CD14-positive monocyte (primary cell): Measurements from ENCODE around the gene TSHR. TPM values are rescaled to one million over a fixed set of nuclear protein-coding genes. Genes with fewer than 3 reads are reported as not detected.

Source experiments
- DNase-seq, 3 donors: peaks; one replicate each; pipeline ENCODE4 v3.0.0-alpha.2; 2011 to 2022
- H2AFZ ChIP-seq: 2 replicates; pipeline ENCODE4 v1.6.0; 2012; ENCODE audit warnings: mild to moderate bottlenecking, low read depth, low read length, inconsistent platforms; ENCODE audit not compliant: insufficient read depth, poor library complexity, severe bottlenecking
- H3K27ac ChIP-seq, 2 donors: 1 replicate in 1 of 2; 2 replicates in 1 of 2; pipeline ENCODE4 v1.5.1; 2012 to 2013; ENCODE audit warnings: low read length in 2 of 2, control low read depth in 1 of 2, inconsistent platforms in 1 of 2, low read depth in 1 of 2, mild to moderate bottlenecking in 1 of 2
- H3K27me3 ChIP-seq, 2 donors: one replicate each; pipeline versions ENCODE4 v1.6.0 to v1.6.1; 2011 to 2013; ENCODE audit warnings: low read length in 2 of 2; ENCODE audit not compliant: control insufficient read depth in 2 of 2, insufficient read depth in 2 of 2
- H3K36me3 ChIP-seq, 2 donors: replicated peaks in 1 of 2; 1 replicate in 1 of 2; 2 replicates in 1 of 2; pipeline versions ENCODE4 v1.5.1 to v1.6.1; 2012 to 2013; ENCODE audit warnings: low read length in 2 of 2, control low read depth in 1 of 2, inconsistent platforms in 1 of 2, mild to moderate bottlenecking in 1 of 2; ENCODE audit not compliant: insufficient read depth in 2 of 2, control insufficient read depth in 1 of 2
- H3K4me1 ChIP-seq, 2 donors: 1 replicate in 1 of 2; 2 replicates in 1 of 2; pipeline versions ENCODE4 v1.5.1 to v1.6.1; 2012 to 2013; ENCODE audit warnings: low read length in 2 of 2, control low read depth in 1 of 2, inconsistent platforms in 1 of 2, mild to moderate bottlenecking in 1 of 2, moderate library complexity in 1 of 2; ENCODE audit not compliant: insufficient read depth in 2 of 2, control insufficient read depth in 1 of 2
- H3K4me2 ChIP-seq: replicated peaks from 2 replicates; pipeline ENCODE3; 2012; ENCODE audit warnings: low read length, moderate library complexity, mild to moderate bottlenecking; ENCODE audit not compliant: poor library complexity, severe bottlenecking; ENCODE audit errors: extremely low read depth
- H3K4me3 ChIP-seq, 3 experiments: fragments of 200-600 bp in 1 of 3; sonication (generic) in 1 of 3; replicated peaks in 1 of 3; 1 replicate in 2 of 3; 2 replicates in 1 of 3; pipeline ENCODE4 v1.5.1; 2011 to 2013; ENCODE audit warnings: low read length in 3 of 3, mild to moderate bottlenecking in 3 of 3, control low read depth in 2 of 3, low read depth in 2 of 3, inconsistent platforms in 1 of 3, moderate library complexity in 1 of 3
- H3K79me2 ChIP-seq: 2 replicates; pipeline ENCODE4 v1.6.0; 2012; ENCODE audit warnings: mild to moderate bottlenecking, control low read depth, inconsistent platforms, low read length, moderate library complexity; ENCODE audit not compliant: insufficient read depth
- H3K9ac ChIP-seq: 2 replicates; pipeline ENCODE4 v1.6.0; 2017; ENCODE audit warnings: low read length, mild to moderate bottlenecking; ENCODE audit not compliant: insufficient read depth, poor library complexity, severe bottlenecking
- H3K9me3 ChIP-seq, 2 donors: replicated peaks in 1 of 2; 1 replicate in 1 of 2; 2 replicates in 1 of 2; pipeline versions ENCODE4 v1.5.1 to v1.6.1; 2012 to 2013; ENCODE audit warnings: low read length in 2 of 2, control low read depth in 1 of 2; ENCODE audit not compliant: control insufficient read depth in 1 of 2, insufficient read depth in 1 of 2
- H4K20me1 ChIP-seq: 2 replicates; pipeline ENCODE4 v1.6.0; 2012; ENCODE audit warnings: mild to moderate bottlenecking, low read length, control low read depth, moderate library complexity; ENCODE audit not compliant: insufficient read depth
- H3K27ac Mint-ChIP-seq, 7 donors: one replicate each; pipeline ENCODE4 v1.8.0; 2020; ENCODE audit warnings: mild to moderate bottlenecking in 7 of 7, mixed read lengths in 7 of 7, moderate library complexity in 6 of 7, inconsistent platforms in 2 of 7
- H3K27me3 Mint-ChIP-seq, 3 donors: one replicate each; pipeline ENCODE4 v1.8.0; 2021 to 2022; ENCODE audit warnings: low read depth in 3 of 3, mild to moderate bottlenecking in 3 of 3, mixed read lengths in 3 of 3, moderate library complexity in 3 of 3, inconsistent platforms in 1 of 3
- H3K36me3 Mint-ChIP-seq, 2 donors: one replicate each; pipeline ENCODE4 v1.8.0; 2020; ENCODE audit warnings: mixed read lengths in 2 of 2, inconsistent platforms in 1 of 2, mild to moderate bottlenecking in 1 of 2
- H3K4me1 Mint-ChIP-seq: one replicate; pipeline ENCODE4 v1.8.0; 2020; ENCODE audit warnings: mild to moderate bottlenecking, mixed read lengths
- H3K4me3 Mint-ChIP-seq, 2 donors: one replicate each; pipeline ENCODE4 v1.8.0; 2020; ENCODE audit warnings: mild to moderate bottlenecking in 2 of 2, mixed read lengths in 2 of 2, moderate library complexity in 1 of 2
- H3K9me3 Mint-ChIP-seq, 7 donors: one replicate each; pipeline ENCODE4 v1.8.0; 2020 to 2022; ENCODE audit warnings: mixed read lengths in 7 of 7, mild to moderate bottlenecking in 6 of 7, moderate library complexity in 6 of 7, inconsistent platforms in 2 of 7
- CTCF ChIP-seq: fragments of 200-600 bp; IDR thresholded peaks from one replicate; pipeline ENCODE4 v1.8.0; 2022; ENCODE audit warnings: antibody characterized with exemption, mild to moderate bottlenecking
- WGBS: methylation state at CpG from one replicate; pipeline ENCODE4 v1.1.5; 2013; ENCODE audit warnings: missing lambda C conversion rate; ENCODE audit not compliant: insufficient coverage; 5-methylcytosine and 5-hydroxymethylcytosine counted together
- intact Hi-C, 2 donors: fragments of 100-400 bp; cut with micrococcal nuclease; formaldehyde crosslinking; loops; one replicate each; pipeline versions ENCODE4 v1.15.0 to v1.15.1; 2023
- polyA plus RNA-seq, 3 donors: library from polyadenylated mRNA; depleted of rRNA in 1 of 3; unstranded in 2 of 3; stranded (reverse) in 1 of 3; fragments of 300-500 nt in 2 of 3; fragments of >200 nt in 1 of 3; fragmentation: Illumina TruSeq in 2 of 3; gene quantifications; 1 replicate in 2 of 3; 2 replicates in 1 of 3; pipeline ENCODE4 v1.2.3, GENCODE V29; 2012 to 2021

The TSHR gene
- polyA plus RNA-seq, 3 donors: not detected

GRCh38 chr14:81148635-81149034, 193.2 kb downstream of the TSHR start:
- Histone ChIP-seq H4K20me1 (no peaks in the 10 kb centered on the region), H3K36me3 (no peaks in the 10 kb centered on the region), H3K27ac (no peak overlapping the region), H3K79me2 (no peaks in the 10 kb centered on the region), H3K9ac (no peak overlapping the region), H2AFZ (no peak overlapping the region), H3K27me3 (no peaks in the 10 kb centered on the region), H3K4me2 (no peak overlapping the region), H3K4me3 (no peak overlapping the region), H3K4me1 (peaks cover 7 to 9% of the 10 kb centered on the region in 2 donors), H3K9me3 (peaks cover 0 to under 1% of the 10 kb centered on the region in 2 donors)
- no peaks in the 10 kb centered on the region for H3K36me3 Mint-ChIP-seq
- TF ChIP-seq CTCF: no peak
- DNase-seq: no peak
- H3K9me3 Mint-ChIP-seq: no peaks in the 10 kb centered on the region
- peaks cover 0 to 3% (median 0%) of the 10 kb centered on the region in 3 donors for H3K27me3 Mint-ChIP-seq
- no peak overlapping the region for H3K4me3 Mint-ChIP-seq
- H3K27ac Mint-ChIP-seq: no peak overlapping the region
- WGBS: no CpG with 5 or more reads among the region's 4 CpGs
- H3K4me1 Mint-ChIP-seq: peaks cover 14% of the 10 kb centered on the region
- intact Hi-C loops: no loop called here

- peaks cover 24% of the 10 kb centered on the region for H3K4me1 Mint-ChIP-seq
- Histone ChIP-seq H4K20me1 (no peaks in the 10 kb centered on the region), H2AFZ (no peak overlapping the region), H3K4me3 (no peak overlapping the region), H3K4me2 (no peak overlapping the region), H3K27ac (no peak overlapping the region), H3K4me1 (peaks cover 12 to 22% of the 10 kb centered on the region in 2 donors), H3K36me3 (no peaks in the 10 kb centered on the region), H3K79me2 (no peaks in the 10 kb centered on the region), H3K9me3 (no peaks in the 10 kb centered on the region), H3K27me3 (no peaks in the 10 kb centered on the region), H3K9ac (no peak overlapping the region)
- H3K27ac Mint-ChIP-seq: no peak overlapping the region
- intact Hi-C loops: no loop called here
- WGBS: no CpG with 5 or more reads among the region's 1 CpG
- DNase-seq: no peak
- H3K4me3 Mint-ChIP-seq: no peak overlapping the region
- TF ChIP-seq CTCF: no peak
- H3K27me3 Mint-ChIP-seq: peaks cover 0 to 3% (median 0%) of the 10 kb centered on the region in 3 donors
- no peaks in the 10 kb centered on the region for H3K36me3 Mint-ChIP-seq
- peaks cover 0 to 2% (median 0%) of the 10 kb centered on the region in 7 donors for H3K9me3 Mint-ChIP-seq
Measured at GRCh38 chr14:81153187-81153586, 197.8 kb downstream of the TSHR start.
